NCI-H1694 treated with DMSO at 0.1 percent for 48 hours (cell line): ENCODE data around the gene NUBPL.

Experiments
- DNase-seq: peaks from one replicate; lab custom pipeline; 2025; lab: John Stamatoyannopoulos, UW

The NUBPL gene

GRCh38 chr14:31561155-31561846 is at the start of gene NUBPL:
NUBPL (plus strand) TSS chr14:31561404; CDS start chr14:31561440, 36 bp downstream.
- DNase-seq, result peak; percentile 89

- DNase-seq, result no peak
Measured at GRCh38 chr14:31527087-31527486, 34.1 kb upstream of the NUBPL start.

GRCh38 chr14:31527546-31527945 is 33.7 kb upstream of the NUBPL start:
- DNase-seq, result no peak

- no peak for DNase-seq
Measured at GRCh38 chr14:31529053-31529452, 32.2 kb upstream of the NUBPL start.

- DNase-seq, result no peak
Measured at GRCh38 chr14:31530136-31530535, 31.1 kb upstream of the NUBPL start.

GRCh38 chr14:31536201-31536960 is 24.8 kb upstream of the NUBPL start:
- no peak for DNase-seq

- DNase-seq, result no peak
Measured at GRCh38 chr14:31541702-31542101, 19.5 kb upstream of the NUBPL start.

GRCh38 chr14:31543969-31544799 is 17.0 kb upstream of the NUBPL start:
- no peak for DNase-seq

- DNase-seq, result no peak
Measured at GRCh38 chr14:31544816-31545215, 16.4 kb upstream of the NUBPL start.

- DNase-seq, result no peak
Measured at GRCh38 chr14:31545328-31545727, 15.9 kb upstream of the NUBPL start.

- no peak for DNase-seq
Measured at GRCh38 chr14:31549817-31550216, 11.4 kb upstream of the NUBPL start.

GRCh38 chr14:31550589-31550988 is 10.6 kb upstream of the NUBPL start:
- DNase-seq, result no peak

- DNase-seq, result no peak
Measured at GRCh38 chr14:31556191-31556590, 5.0 kb upstream of the NUBPL start.

- no peak for DNase-seq
Measured at GRCh38 chr14:31559939-31560338, 1.3 kb upstream of the NUBPL start.

- DNase-seq, result no peak
Measured at GRCh38 chr14:31560759-31561154, 447 bp upstream of the NUBPL start.

- DNase-seq, result no peak
Measured at GRCh38 chr14:31564194-31564593, 3.0 kb downstream of the NUBPL start.

GRCh38 chr14:31566456-31566855 is 5.3 kb downstream of the NUBPL start:
- no peak for DNase-seq

GRCh38 chr14:31567655-31568054 is 6.5 kb downstream of the NUBPL start:
- no peak for DNase-seq

GRCh38 chr14:31568161-31568560 is 7.0 kb downstream of the NUBPL start:
- DNase-seq, result no peak

GRCh38 chr14:31568671-31569070 is 7.5 kb downstream of the NUBPL start:
- DNase-seq, result no peak

- DNase-seq, result no peak
Measured at GRCh38 chr14:31572955-31573354, 11.8 kb downstream of the NUBPL start.

GRCh38 chr14:31576949-31577348 is 15.7 kb downstream of the NUBPL start:
- DNase-seq, result no peak

GRCh38 chr14:31578266-31578665 is 17.1 kb downstream of the NUBPL start:
- no peak for DNase-seq
